ENCODE data around the gene CPA3. TPM values are rescaled to one million over a fixed set of nuclear protein-coding genes. Genes with fewer than 3 reads are reported as not detected.

The CPA3 gene
- total RNA-seq, 5 donors from 2014 or later (not counting 1 experiment from before 2014, with no cell fraction given), result 0.20 to 2.3 (median 0.75) TPM; not detected in 1

GRCh38 chr3:148856384-148856783, 8.7 kb upstream of the CPA3 start:
- Histone ChIP-seq H3K36me3 (ENCODE audit: control insufficient read depth in 2 of 2, extremely low read depth in 1 of 2, insufficient read depth in 1 of 2, low read length in 1 of 2) (no peaks in the 10 kb centered on the region), H3K9me3 (no peaks in the 10 kb centered on the region), H3K4me3 (ENCODE audit: control insufficient read depth in 1 of 2, extremely low read depth in 1 of 2, low read length in 1 of 2) (no peak overlapping the region), H3K4me1 (ENCODE audit: control insufficient read depth in 1 of 2, extremely low read depth in 1 of 2, insufficient read depth in 2 of 2, low read length in 2 of 2) (no peaks in the 10 kb centered on the region), H3K27me3 (replicated peaks in 1 of 2; ENCODE audit: control insufficient read depth in 2 of 2, extremely low read depth in 1 of 2, insufficient read depth in 2 of 2, low read length in 1 of 2) (no peaks in the 10 kb centered on the region), H3K27ac (ENCODE audit: low read length) (no peak overlapping the region)
- H3K27ac Mint-ChIP-seq, result no peak overlapping the region
- no peaks in the 10 kb centered on the region for H3K36me3 Mint-ChIP-seq
- H3K4me1 Mint-ChIP-seq, result no peaks in the 10 kb centered on the region
- ATAC-seq (replicated peaks in 1 of 4), result no peak
- POLR2A ChIA-PET, result no interaction called here
- peaks cover 4 to 7% of the 10 kb centered on the region in 2 donors for H3K27me3 Mint-ChIP-seq
- H3K9me3 Mint-ChIP-seq, result no peaks in the 10 kb centered on the region
- DNase-seq, result no peak
- no peak overlapping the region for H3K4me3 Mint-ChIP-seq
- CTCF ChIA-PET, result no interaction called here
- whole genome bisulfite sequencing (ENCODE audit: insufficient coverage), result no CpG with 5 or more reads among the region's 3 CpGs

GRCh38 chr3:148857316-148857715, 7.8 kb upstream of the CPA3 start:
- Mint-ChIP-seq H3K9me3 (no peaks in the 10 kb centered on the region), H3K36me3 (no peaks in the 10 kb centered on the region)
- POLR2A ChIA-PET, result no interaction called here

GRCh38 chr3:148861277-148861869, 3.7 kb upstream of the CPA3 start:
- WGBS (ENCODE audit: insufficient coverage), result no CpG with 5 or more reads among the region's 1 CpG
- peak in 2 of 4 experiments; percentile 43 to 53 for ATAC-seq (replicated peaks in 1 of 4)

More at GRCh38 chr3:148857316-148857715, 7.8 kb upstream of the CPA3 start:
- Histone ChIP-seq H3K9me3 (no peaks in the 10 kb centered on the region), H3K27me3 (replicated peaks in 1 of 2; ENCODE audit: control insufficient read depth in 2 of 2, extremely low read depth in 1 of 2, insufficient read depth in 2 of 2, low read length in 1 of 2) (peaks cover 0 to 3% of the 10 kb centered on the region in 2 experiments), H3K4me3 (ENCODE audit: control insufficient read depth in 1 of 2, extremely low read depth in 1 of 2, low read length in 1 of 2) (no peak overlapping the region), H3K36me3 (ENCODE audit: control insufficient read depth in 2 of 2, extremely low read depth in 1 of 2, insufficient read depth in 1 of 2, low read length in 1 of 2) (no peaks in the 10 kb centered on the region), H3K27ac (ENCODE audit: low read length) (no peak overlapping the region), H3K4me1 (ENCODE audit: control insufficient read depth in 1 of 2, extremely low read depth in 1 of 2, insufficient read depth in 2 of 2, low read length in 2 of 2) (no peaks in the 10 kb centered on the region)
- DNase-seq, result no peak
- Mint-ChIP-seq H3K4me1 (no peaks in the 10 kb centered on the region), H3K4me3 (no peak overlapping the region), H3K27ac (no peak overlapping the region), H3K27me3 (peaks cover 7 to 9% of the 10 kb centered on the region in 2 donors)
- no peak for ATAC-seq (replicated peaks in 1 of 4)
- 80% methylated on average over 2 of the region's 4 CpGs for WGBS (ENCODE audit: insufficient coverage)
- CTCF ChIA-PET, result interaction anchor here in 1 of 2 donors (0.6 kb wide), 1 partner anchor 1244 kb away, joined by 3 read pairs; no protein-coding TSS in a partner anchor

GRCh38 chr3:148863297-148863696, 1.8 kb upstream of the CPA3 start:
- peaks cover 21 to 27% of the 10 kb centered on the region in 2 donors for H3K27me3 Mint-ChIP-seq
- no peaks in the 10 kb centered on the region for H3K4me1 ChIP-seq (ENCODE audit: control insufficient read depth in 1 of 2, extremely low read depth in 1 of 2, insufficient read depth in 2 of 2, low read length in 2 of 2)
- CTCF ChIA-PET, result interaction anchor here (1.3 to 3.0 kb wide), 3 partner anchors 8 to 126 kb away, joined by 3 to 14 read pairs (median 10); no protein-coding TSS in a partner anchor
- peaks cover 0 to 3% of the 10 kb centered on the region in 2 experiments for H3K27me3 ChIP-seq (replicated peaks in 1 of 2; ENCODE audit: control insufficient read depth in 2 of 2, extremely low read depth in 1 of 2, insufficient read depth in 2 of 2, low read length in 1 of 2)
- H3K4me1 Mint-ChIP-seq, result no peaks in the 10 kb centered on the region
- H3K27ac Mint-ChIP-seq, result no peak overlapping the region
- no peaks in the 10 kb centered on the region for H3K36me3 Mint-ChIP-seq
- H3K36me3 ChIP-seq (ENCODE audit: control insufficient read depth in 2 of 2, extremely low read depth in 1 of 2, insufficient read depth in 1 of 2, low read length in 1 of 2), result no peaks in the 10 kb centered on the region
- H3K4me3 Mint-ChIP-seq, result no peak overlapping the region
- no peak overlapping the region for H3K4me3 ChIP-seq (ENCODE audit: control insufficient read depth in 1 of 2, extremely low read depth in 1 of 2, low read length in 1 of 2)
- POLR2A ChIA-PET, result no interaction called here
- H3K9me3 Mint-ChIP-seq, result no peaks in the 10 kb centered on the region
- WGBS (ENCODE audit: insufficient coverage), result 31% methylated on average over 4 of the region's 4 CpGs
- no peak overlapping the region for H3K27ac ChIP-seq (ENCODE audit: low read length)
- ATAC-seq (replicated peaks in 1 of 4), result no peak
- no peak for DNase-seq
- H3K9me3 ChIP-seq, result no peaks in the 10 kb centered on the region

More at GRCh38 chr3:148861277-148861869, 3.7 kb upstream of the CPA3 start:
- Histone ChIP-seq H3K27me3 (replicated peaks in 1 of 2; ENCODE audit: control insufficient read depth in 2 of 2, extremely low read depth in 1 of 2, insufficient read depth in 2 of 2, low read length in 1 of 2) (peaks cover 0 to 3% of the 10 kb centered on the region in 2 experiments), H3K4me1 (ENCODE audit: control insufficient read depth in 1 of 2, extremely low read depth in 1 of 2, insufficient read depth in 2 of 2, low read length in 2 of 2) (no peaks in the 10 kb centered on the region), H3K9me3 (no peaks in the 10 kb centered on the region), H3K36me3 (ENCODE audit: control insufficient read depth in 2 of 2, extremely low read depth in 1 of 2, insufficient read depth in 1 of 2, low read length in 1 of 2) (no peaks in the 10 kb centered on the region), H3K27ac (ENCODE audit: low read length) (no peak overlapping the region), H3K4me3 (ENCODE audit: control insufficient read depth in 1 of 2, extremely low read depth in 1 of 2, low read length in 1 of 2) (no peak overlapping the region)
- Mint-ChIP-seq H3K27ac (no peak overlapping the region), H3K36me3 (no peaks in the 10 kb centered on the region), H3K9me3 (no peaks in the 10 kb centered on the region), H3K4me1 (no peaks in the 10 kb centered on the region), H3K4me3 (no peak overlapping the region), H3K27me3 (peaks cover 9 to 19% of the 10 kb centered on the region in 2 donors)
- POLR2A ChIA-PET, result no interaction called here
- DNase-seq, result peak in 1 of 35 experiments; percentile 55
- CTCF ChIA-PET, result interaction anchor here (0.8 to 3.0 kb wide), 9 partner anchors 8 to 86 kb away, joined by 3 to 14 read pairs (median 5); no protein-coding TSS in a partner anchor

- no peaks in the 10 kb centered on the region for H3K4me1 Mint-ChIP-seq
- H3K27ac Mint-ChIP-seq, result no peak overlapping the region
- H3K9me3 ChIP-seq, result no peaks in the 10 kb centered on the region
- no CpG with 5 or more reads among the region's 5 CpGs for WGBS (ENCODE audit: insufficient coverage)
- no peaks in the 10 kb centered on the region for H3K36me3 ChIP-seq (ENCODE audit: control insufficient read depth in 2 of 2, extremely low read depth in 1 of 2, insufficient read depth in 1 of 2, low read length in 1 of 2)
- no peaks in the 10 kb centered on the region for H3K36me3 Mint-ChIP-seq
- H3K4me1 ChIP-seq (ENCODE audit: control insufficient read depth in 1 of 2, extremely low read depth in 1 of 2, insufficient read depth in 2 of 2, low read length in 2 of 2), result no peaks in the 10 kb centered on the region
- no peaks in the 10 kb centered on the region for H3K9me3 Mint-ChIP-seq
- no peak for DNase-seq
- H3K27me3 Mint-ChIP-seq, result peaks cover 21 to 27% of the 10 kb centered on the region in 2 donors
- no peak overlapping the region for H3K4me3 Mint-ChIP-seq
- CTCF ChIA-PET, result interaction anchor here in 1 of 2 donors (1.0 kb wide), 1 partner anchor 1036 kb away, joined by 3 read pairs; no protein-coding TSS in a partner anchor
- no peak for ATAC-seq (replicated peaks in 1 of 4)
- POLR2A ChIA-PET, result no interaction called here
- no peak overlapping the region for H3K4me3 ChIP-seq (ENCODE audit: control insufficient read depth in 1 of 2, extremely low read depth in 1 of 2, low read length in 1 of 2)
- no peak overlapping the region for H3K27ac ChIP-seq (ENCODE audit: low read length)
- peaks cover 0 to 3% of the 10 kb centered on the region in 2 experiments for H3K27me3 ChIP-seq (replicated peaks in 1 of 2; ENCODE audit: control insufficient read depth in 2 of 2, extremely low read depth in 1 of 2, insufficient read depth in 2 of 2, low read length in 1 of 2)
Measured at GRCh38 chr3:148863814-148864213, 1.3 kb upstream of the CPA3 start.

- Histone ChIP-seq H3K9me3 (no peaks in the 10 kb centered on the region), H3K27ac (ENCODE audit: low read length) (no peak overlapping the region), H3K4me3 (ENCODE audit: control insufficient read depth in 1 of 2, extremely low read depth in 1 of 2, low read length in 1 of 2) (no peak overlapping the region), H3K27me3 (replicated peaks in 1 of 2; ENCODE audit: control insufficient read depth in 2 of 2, extremely low read depth in 1 of 2, insufficient read depth in 2 of 2, low read length in 1 of 2) (peaks cover 0 to 3% of the 10 kb centered on the region in 2 experiments), H3K4me1 (ENCODE audit: control insufficient read depth in 1 of 2, extremely low read depth in 1 of 2, insufficient read depth in 2 of 2, low read length in 2 of 2) (no peaks in the 10 kb centered on the region), H3K36me3 (ENCODE audit: control insufficient read depth in 2 of 2, extremely low read depth in 1 of 2, insufficient read depth in 1 of 2, low read length in 1 of 2) (no peaks in the 10 kb centered on the region)
- ATAC-seq (replicated peaks in 1 of 4) (no peak), DNase-seq (no peak)
- WGBS (ENCODE audit: insufficient coverage), result 100% methylated on average over 1 of the region's 4 CpGs
- CTCF ChIA-PET, result interaction anchor here in 1 of 2 donors (0.5 kb wide), 1 partner anchor 76 kb away, joined by 8 read pairs; no protein-coding TSS in a partner anchor
- Mint-ChIP-seq H3K9me3 (no peaks in the 10 kb centered on the region), H3K4me3 (no peak overlapping the region), H3K27ac (no peak overlapping the region), H3K36me3 (no peaks in the 10 kb centered on the region), H3K4me1 (no peaks in the 10 kb centered on the region), H3K27me3 (peaks cover 17 to 23% of the 10 kb centered on the region in 2 donors)
- POLR2A ChIA-PET, result no interaction called here
Measured at GRCh38 chr3:148866261-148866660, 1.2 kb downstream of the CPA3 start.

Data from T-cell (primary cell).